Trophoblast cell (in vitro differentiated cells and primary cell): ENCODE data around the gene SPOCK2.

ENCODE experiments used
- DNase-seq, 2 donors: peaks; one replicate each; pipeline ENCODE4 v3.0.0-alpha.2; 2016
- H2AFZ ChIP-seq: 2 replicates; pipeline ENCODE4 v1.6.1; 2013; ENCODE audit warnings: low read length, moderate library complexity, mild to moderate bottlenecking; ENCODE audit not compliant: insufficient read depth, poor library complexity
- H2AK5ac ChIP-seq: 2 replicates; pipeline ENCODE4 v1.6.1; 2013; ENCODE audit warnings: mild to moderate bottlenecking, low read length
- H2BK120ac ChIP-seq: 2 replicates; pipeline ENCODE4 v1.6.1; 2013; ENCODE audit warnings: low read length, mild to moderate bottlenecking, moderate library complexity; ENCODE audit not compliant: insufficient read depth, poor library complexity
- H2BK12ac ChIP-seq: 2 replicates; pipeline ENCODE4 v1.6.1; 2013; ENCODE audit warnings: mild to moderate bottlenecking, low read length, moderate library complexity
- H2BK5ac ChIP-seq: 2 replicates; pipeline ENCODE4 v1.6.1; 2013; ENCODE audit warnings: low read length, low read depth, moderate library complexity, mild to moderate bottlenecking; ENCODE audit not compliant: poor library complexity
- H3K14ac ChIP-seq: 2 replicates; pipeline ENCODE4 v1.6.1; 2013; ENCODE audit warnings: mild to moderate bottlenecking, low read length
- H3K18ac ChIP-seq: 2 replicates; pipeline ENCODE4 v1.6.1; 2013; ENCODE audit warnings: mild to moderate bottlenecking, low read length
- H3K23ac ChIP-seq: 2 replicates; pipeline ENCODE4 v1.6.1; 2013; ENCODE audit warnings: low read length
- H3K27ac ChIP-seq: 2 replicates; pipeline ENCODE4 v1.5.1; 2013; ENCODE audit warnings: low read depth, mild to moderate bottlenecking, inconsistent platforms, low read length, moderate library complexity
- H3K27me3 ChIP-seq: 2 replicates; pipeline ENCODE4 v1.6.1; 2013; ENCODE audit warnings: inconsistent platforms, mild to moderate bottlenecking, low read length, moderate library complexity; ENCODE audit not compliant: insufficient read depth
- H3K36me3 ChIP-seq, 2 experiments: 1 replicate in 1 of 2; 2 replicates in 1 of 2; pipeline ENCODE4 v1.6.1; 2013; ENCODE audit warnings: low read length in 2 of 2, mild to moderate bottlenecking in 2 of 2, moderate library complexity in 1 of 2; ENCODE audit not compliant: insufficient read depth in 2 of 2, control insufficient read depth in 1 of 2
- H3K4ac ChIP-seq: 2 replicates; pipeline ENCODE4 v1.6.1; 2013; ENCODE audit warnings: low read depth, mild to moderate bottlenecking, low read length, moderate library complexity
- H3K4me1 ChIP-seq, 2 experiments: 1 replicate in 1 of 2; 2 replicates in 1 of 2; pipeline ENCODE4 v1.6.1; 2013; ENCODE audit warnings: low read length in 2 of 2, mild to moderate bottlenecking in 2 of 2, moderate library complexity in 1 of 2; ENCODE audit not compliant: insufficient read depth in 2 of 2, control insufficient read depth in 1 of 2
- H3K4me2 ChIP-seq: 2 replicates; pipeline ENCODE4 v1.6.1; 2013; ENCODE audit warnings: inconsistent platforms, mild to moderate bottlenecking, low read length, moderate library complexity
- H3K4me3 ChIP-seq: 2 replicates; pipeline ENCODE4 v1.5.1; 2013; ENCODE audit warnings: mild to moderate bottlenecking, low read depth, low read length, inconsistent platforms
- H3K79me1 ChIP-seq: one replicate; pipeline ENCODE4 v1.6.1; 2013; ENCODE audit warnings: low read length
- H3K79me2 ChIP-seq: 2 replicates; pipeline ENCODE4 v1.6.1; 2013; ENCODE audit warnings: low read length, mild to moderate bottlenecking; ENCODE audit not compliant: control insufficient read depth, insufficient read depth, poor library complexity
- H3K9ac ChIP-seq: 2 replicates; pipeline ENCODE4 v1.6.1; 2013; ENCODE audit warnings: mild to moderate bottlenecking, low read length
- H3K9me3 ChIP-seq: 2 replicates; pipeline ENCODE4 v1.6.1; 2013; ENCODE audit warnings: low read depth, mild to moderate bottlenecking, control low read depth, inconsistent platforms, low read length; ENCODE audit not compliant: insufficient read depth
- H4K12ac ChIP-seq: 2 replicates; pipeline ENCODE4 v1.6.1; 2013; ENCODE audit warnings: low read depth, mild to moderate bottlenecking, low read length, moderate library complexity
- H4K8ac ChIP-seq: 2 replicates; pipeline ENCODE4 v1.6.1; 2013; ENCODE audit warnings: low read depth, mild to moderate bottlenecking, low read length, moderate library complexity
- H4K91ac ChIP-seq: one replicate; pipeline ENCODE4 v1.6.1; 2013; ENCODE audit warnings: low read depth, mild to moderate bottlenecking, low read length, moderate library complexity
- WGBS: extraction: QIAGEN DNeasy Blood & Tissue Kit; methylation state at CpG from one replicate; pipeline ENCODE4 v1.1.7; 2013; ENCODE audit warnings: missing lambda C conversion rate; ENCODE audit not compliant: insufficient read length, insufficient coverage; ENCODE audit errors: extremely low coverage; 5-methylcytosine and 5-hydroxymethylcytosine counted together

Gene SPOCK2

GRCh38 chr10:72058989-72059842 is 29.1 kb downstream of the SPOCK2 start:
- Histone ChIP-seq H3K9ac (no peak overlapping the region), H4K8ac (no peak overlapping the region), H2BK12ac (no peak overlapping the region), H4K12ac (no peak overlapping the region), H3K79me1 (no peaks in the 10 kb centered on the region), H3K4me1 (no peaks in the 10 kb centered on the region), H4K91ac (no peak overlapping the region), H3K23ac (no peak overlapping the region), H3K36me3 (no peaks in the 10 kb centered on the region), H3K4me2 (no peak overlapping the region), H3K4me3 (no peak overlapping the region), H3K27me3 (no peaks in the 10 kb centered on the region), H3K27ac (no peak overlapping the region), H2AK5ac (no peak overlapping the region), H3K14ac (no peak overlapping the region), H3K4ac (no peak overlapping the region), H3K79me2 (no peaks in the 10 kb centered on the region), H3K9me3 (no peaks in the 10 kb centered on the region), H2BK120ac (no peak overlapping the region), H2BK5ac (no peak overlapping the region), H2AFZ (no peak overlapping the region), H3K18ac (no peak overlapping the region)
- no CpG with 5 or more reads among the region's 21 CpGs for WGBS
- no peak for DNase-seq

- Histone ChIP-seq H2AFZ (no peak overlapping the region), H3K4me1 (no peaks in the 10 kb centered on the region), H2BK120ac (no peak overlapping the region), H3K9me3 (no peaks in the 10 kb centered on the region), H3K36me3 (no peaks in the 10 kb centered on the region), H3K79me1 (no peaks in the 10 kb centered on the region), H2AK5ac (no peak overlapping the region), H3K4ac (no peak overlapping the region), H4K12ac (no peak overlapping the region), H3K4me3 (no peak overlapping the region), H4K91ac (no peak overlapping the region), H3K4me2 (no peak overlapping the region), H3K23ac (no peak overlapping the region), H4K8ac (no peak overlapping the region), H3K9ac (no peak overlapping the region), H3K14ac (no peak overlapping the region), H3K79me2 (no peaks in the 10 kb centered on the region), H3K27ac (no peak overlapping the region), H3K27me3 (no peaks in the 10 kb centered on the region), H3K18ac (no peak overlapping the region), H2BK5ac (no peak overlapping the region), H2BK12ac (no peak overlapping the region)
- WGBS = no CpG with 5 or more reads among the region's 12 CpGs
- DNase-seq = no peak
Measured at GRCh38 chr10:72058347-72058898, 29.9 kb downstream of the SPOCK2 start.

GRCh38 chr10:72056932-72057751 is 31.2 kb downstream of the SPOCK2 start:
- H3K18ac ChIP-seq = no peak overlapping the region
- no peak overlapping the region for H2BK5ac ChIP-seq
- H2AFZ ChIP-seq = no peak overlapping the region
- H4K12ac ChIP-seq = no peak overlapping the region
- no CpG with 5 or more reads among the region's 25 CpGs for WGBS
- H3K4me2 ChIP-seq = no peak overlapping the region
- H3K79me2 ChIP-seq = no peaks in the 10 kb centered on the region
- H3K4ac ChIP-seq = no peak overlapping the region
- H3K4me3 ChIP-seq = no peak overlapping the region
- no peak overlapping the region for H3K23ac ChIP-seq
- H3K4me1 ChIP-seq = no peaks in the 10 kb centered on the region
- no peak overlapping the region for H3K27ac ChIP-seq
- no peak overlapping the region for H2BK120ac ChIP-seq
- no peak for DNase-seq
- H4K91ac ChIP-seq = no peak overlapping the region
- H3K27me3 ChIP-seq = no peaks in the 10 kb centered on the region
- no peaks in the 10 kb centered on the region for H3K79me1 ChIP-seq
- no peak overlapping the region for H3K14ac ChIP-seq
- H3K9ac ChIP-seq = no peak overlapping the region
- H3K9me3 ChIP-seq = no peaks in the 10 kb centered on the region
- H2AK5ac ChIP-seq = no peak overlapping the region
- no peaks in the 10 kb centered on the region for H3K36me3 ChIP-seq
- no peak overlapping the region for H2BK12ac ChIP-seq
- H4K8ac ChIP-seq = no peak overlapping the region

GRCh38 chr10:72056113-72056512 is 32.2 kb downstream of the SPOCK2 start:
- Histone ChIP-seq H4K12ac (no peak overlapping the region), H3K27me3 (no peaks in the 10 kb centered on the region), H3K4me3 (no peak overlapping the region), H2BK120ac (no peak overlapping the region), H2AK5ac (no peak overlapping the region), H3K9me3 (no peaks in the 10 kb centered on the region), H3K18ac (no peak overlapping the region), H3K79me2 (no peaks in the 10 kb centered on the region), H3K79me1 (no peaks in the 10 kb centered on the region), H3K36me3 (no peaks in the 10 kb centered on the region), H3K14ac (no peak overlapping the region), H3K9ac (no peak overlapping the region), H3K27ac (no peak overlapping the region), H2AFZ (no peak overlapping the region), H3K4me1 (no peaks in the 10 kb centered on the region), H3K4ac (no peak overlapping the region), H3K4me2 (no peak overlapping the region), H2BK12ac (no peak overlapping the region), H3K23ac (no peak overlapping the region), H4K91ac (no peak overlapping the region), H2BK5ac (no peak overlapping the region), H4K8ac (no peak overlapping the region)
- DNase-seq = no peak
- no CpG with 5 or more reads among the region's 5 CpGs for WGBS
